Measurements from ENCODE around the gene HBD.
A peak's percentile ranks its signal among the peaks of the same experiment; 100 is the strongest.
"Not testable (repeated sequence)": the region's sequence is repeated elsewhere in the genome, so short reads cannot be mapped to it uniquely, and the experiment has no call there.

HBD gene

DNA sequence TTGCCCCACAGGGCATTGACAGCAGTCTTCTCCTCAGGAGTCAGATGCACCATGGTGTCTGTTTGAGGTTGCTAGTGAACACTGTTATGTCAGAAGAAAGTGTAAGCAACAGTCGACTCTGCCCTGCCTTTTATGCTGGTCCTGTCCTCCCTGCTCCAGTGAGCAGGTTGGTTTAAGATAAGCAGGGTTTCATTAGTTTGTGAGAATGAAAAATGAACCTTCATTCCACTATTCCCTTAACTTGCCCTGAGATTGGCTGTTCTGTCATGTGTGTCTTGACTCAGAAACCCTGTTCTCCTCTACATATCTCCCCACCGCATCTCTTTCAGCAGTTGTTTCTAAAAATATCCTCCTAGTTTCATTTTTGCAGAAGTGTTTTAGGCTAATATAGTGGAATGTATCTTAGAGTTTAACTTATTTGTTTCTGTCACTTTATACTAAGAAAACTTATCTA lies at the start of gene HBD:
Gene HBD, minus strand, starts transcription at position 103 of the 454 bp plus-strand sequence. Its CDS starts 50 bp downstream, at position 53.
- DNase-seq (ENCODE audit: low spot score) = peak; percentile 21

DNA sequence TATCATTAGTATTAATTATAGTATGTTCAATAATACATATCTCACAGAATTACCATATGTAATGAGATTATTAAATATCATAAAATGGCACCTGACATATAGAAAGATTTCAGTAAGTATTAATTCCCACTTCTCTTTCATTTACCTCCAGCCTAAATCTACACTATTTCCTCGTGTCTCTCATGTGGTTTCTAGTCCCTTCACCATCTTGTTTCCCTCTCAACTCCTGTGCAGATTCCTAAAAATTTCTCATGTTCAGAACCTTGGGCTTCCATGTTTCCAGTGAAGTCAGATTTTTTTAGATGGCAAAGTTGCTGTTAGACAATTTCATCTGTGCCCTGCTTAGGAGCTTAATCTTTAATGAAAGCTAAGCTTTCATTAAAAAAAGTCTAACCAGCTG lies 49.6 kb upstream of the HBD start:
- DNase-seq (ENCODE audit: low spot score) = no peak

DNA sequence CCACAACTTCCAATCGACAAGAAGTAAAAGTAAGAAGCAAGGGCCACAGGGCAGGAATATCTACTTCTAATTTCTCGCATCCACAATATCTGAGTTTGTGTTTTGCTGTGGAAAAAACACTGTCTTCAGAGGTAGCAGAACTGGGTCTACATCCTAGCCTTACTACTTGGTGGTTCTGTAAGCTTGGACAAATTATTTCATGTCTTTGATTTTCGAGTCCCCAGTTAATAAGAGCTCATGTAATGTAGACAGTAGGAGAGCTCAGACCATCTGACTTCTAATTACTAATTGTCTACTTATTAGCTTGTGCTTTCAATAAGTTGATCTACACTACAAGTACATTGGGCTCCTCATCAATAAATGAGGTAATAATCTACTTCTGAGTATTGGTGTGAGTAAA lies 48.8 kb upstream of the HBD start:
- no peak for DNase-seq (ENCODE audit: low spot score)

DNA sequence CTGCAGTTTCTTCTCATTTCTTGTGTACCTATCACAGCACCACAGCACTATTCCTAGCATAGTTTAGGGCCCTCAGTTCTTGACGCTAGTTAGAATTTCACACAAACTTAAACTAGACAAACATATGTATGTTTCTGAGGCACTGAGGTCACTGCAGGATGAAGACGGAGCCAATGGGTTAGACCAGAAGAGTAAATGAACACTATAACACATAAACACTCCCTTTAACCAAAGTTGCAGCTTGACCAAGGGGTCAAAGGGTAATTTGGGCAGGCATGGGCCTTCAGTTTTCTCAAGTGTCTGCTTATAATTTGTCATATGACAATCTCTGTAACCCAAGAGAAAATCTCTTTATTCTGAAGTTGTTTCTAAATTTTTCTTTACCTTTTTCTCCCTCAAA lies 48.3 kb upstream of the HBD start:
- no peak for DNase-seq (ENCODE audit: low spot score)

DNA sequence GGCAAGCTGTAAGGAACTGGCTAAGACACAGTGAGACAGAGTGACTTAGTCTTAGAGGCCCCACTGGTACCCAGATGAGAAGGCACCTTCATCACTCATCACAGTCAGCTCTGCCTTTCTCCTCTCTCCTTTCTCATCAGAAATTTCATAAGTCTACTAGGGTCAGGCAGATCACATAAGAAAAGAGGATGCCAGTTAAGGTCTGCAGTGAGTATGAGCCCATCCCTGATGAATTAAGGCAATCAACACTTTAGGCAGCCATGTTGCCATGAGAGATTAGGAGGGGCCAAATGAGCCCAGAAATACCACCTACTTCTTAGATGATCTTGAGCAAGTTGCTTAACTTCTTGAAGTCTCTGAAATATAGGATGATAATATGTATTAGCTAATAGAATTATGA lies 47.3 kb upstream of the HBD start:
- DNase-seq (ENCODE audit: low spot score) = no peak

DNA sequence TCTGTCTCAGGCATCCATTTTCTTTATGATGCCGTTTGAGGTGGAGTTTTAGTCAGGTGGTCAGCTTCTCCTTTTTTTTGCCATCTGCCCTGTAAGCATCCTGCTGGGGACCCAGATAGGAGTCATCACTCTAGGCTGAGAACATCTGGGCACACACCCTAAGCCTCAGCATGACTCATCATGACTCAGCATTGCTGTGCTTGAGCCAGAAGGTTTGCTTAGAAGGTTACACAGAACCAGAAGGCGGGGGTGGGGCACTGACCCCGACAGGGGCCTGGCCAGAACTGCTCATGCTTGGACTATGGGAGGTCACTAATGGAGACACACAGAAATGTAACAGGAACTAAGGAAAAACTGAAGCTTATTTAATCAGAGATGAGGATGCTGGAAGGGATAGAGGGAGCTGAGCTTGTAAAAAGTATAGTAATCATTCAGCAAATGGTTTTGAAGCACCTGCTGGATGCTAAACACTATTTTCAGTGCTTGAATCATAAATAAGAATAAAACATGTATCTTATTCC lies 46.4 kb upstream of the HBD start:
- peak; percentile 99 for DNase-seq (ENCODE audit: low spot score)

DNA sequence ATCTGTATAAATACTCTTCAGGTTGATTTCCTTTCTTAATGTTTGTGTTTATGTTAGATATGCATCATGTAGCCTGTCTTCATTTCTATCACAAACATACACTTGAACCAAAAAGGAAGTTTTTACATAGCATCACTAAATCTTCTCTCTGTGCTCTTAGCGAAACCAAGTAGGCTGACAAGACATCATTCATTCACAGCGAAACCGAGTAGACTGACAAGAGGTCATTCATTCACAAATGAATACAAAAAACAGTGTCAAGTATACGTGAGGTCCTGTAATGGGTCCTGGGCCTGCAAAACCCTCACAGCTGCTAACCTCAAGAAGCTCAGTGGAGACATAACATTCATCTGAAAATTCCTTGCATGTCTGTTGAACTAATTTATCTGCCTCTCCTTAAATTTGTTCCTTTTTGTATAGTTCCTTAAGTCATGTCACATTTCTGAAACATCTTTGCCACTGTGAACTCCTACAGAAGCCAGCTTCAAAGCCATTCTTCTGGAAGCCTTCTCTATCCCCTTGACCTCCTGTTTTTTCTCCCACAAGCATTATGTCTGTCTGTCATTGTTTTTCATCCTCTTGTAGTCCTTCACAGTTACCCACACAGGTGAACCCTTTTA lies 45.3 kb upstream of the HBD start:
- no peak for DNase-seq (ENCODE audit: low spot score)

DNA sequence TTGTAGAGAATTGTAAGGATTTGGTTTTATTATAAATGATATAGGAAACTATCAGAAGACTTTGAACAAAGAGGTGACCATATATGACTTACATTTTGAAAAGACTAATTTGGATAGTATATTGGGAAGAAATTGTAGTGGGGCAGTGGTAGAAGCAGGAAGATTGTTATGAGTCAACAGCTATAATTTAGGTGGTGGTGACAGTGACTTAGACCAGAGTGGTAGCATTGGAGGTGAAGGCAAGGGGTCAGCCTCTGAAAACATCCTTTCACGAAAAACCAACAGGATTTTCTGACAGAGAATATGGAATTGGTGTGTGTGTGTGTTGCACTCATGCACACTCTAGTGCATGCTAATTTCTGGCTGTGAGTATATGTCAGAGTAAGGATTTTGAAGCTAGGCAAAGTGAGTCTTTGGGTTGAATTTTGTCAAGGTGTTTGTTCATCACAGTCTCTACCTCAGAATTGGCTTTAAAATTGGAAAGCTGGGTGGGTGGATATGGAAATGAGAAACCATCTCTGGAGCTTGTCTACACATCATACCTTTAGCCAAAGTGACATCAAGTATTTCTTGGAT lies 43.6 kb upstream of the HBD start:
- no peak for DNase-seq (ENCODE audit: low spot score)

DNA sequence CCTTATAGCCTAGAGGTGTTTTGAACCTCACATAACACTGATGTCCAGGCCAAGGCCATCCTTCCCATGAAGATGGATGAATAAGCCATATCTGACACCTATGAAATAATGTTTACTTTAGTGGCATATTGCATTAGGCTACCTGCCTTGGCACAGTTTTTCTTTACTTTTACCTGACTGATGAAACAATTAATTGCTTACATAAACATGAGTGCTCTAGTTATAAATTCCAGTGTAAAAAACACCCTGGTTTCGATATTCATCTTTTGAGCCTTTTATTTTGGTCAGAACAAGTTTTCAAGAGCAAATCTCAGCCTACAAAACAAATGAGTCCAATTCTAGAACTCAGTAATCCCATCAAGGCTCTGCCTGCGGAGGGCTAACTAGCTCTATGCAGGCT lies 42.4 kb upstream of the HBD start:
- no peak for DNase-seq (ENCODE audit: low spot score)

DNA sequence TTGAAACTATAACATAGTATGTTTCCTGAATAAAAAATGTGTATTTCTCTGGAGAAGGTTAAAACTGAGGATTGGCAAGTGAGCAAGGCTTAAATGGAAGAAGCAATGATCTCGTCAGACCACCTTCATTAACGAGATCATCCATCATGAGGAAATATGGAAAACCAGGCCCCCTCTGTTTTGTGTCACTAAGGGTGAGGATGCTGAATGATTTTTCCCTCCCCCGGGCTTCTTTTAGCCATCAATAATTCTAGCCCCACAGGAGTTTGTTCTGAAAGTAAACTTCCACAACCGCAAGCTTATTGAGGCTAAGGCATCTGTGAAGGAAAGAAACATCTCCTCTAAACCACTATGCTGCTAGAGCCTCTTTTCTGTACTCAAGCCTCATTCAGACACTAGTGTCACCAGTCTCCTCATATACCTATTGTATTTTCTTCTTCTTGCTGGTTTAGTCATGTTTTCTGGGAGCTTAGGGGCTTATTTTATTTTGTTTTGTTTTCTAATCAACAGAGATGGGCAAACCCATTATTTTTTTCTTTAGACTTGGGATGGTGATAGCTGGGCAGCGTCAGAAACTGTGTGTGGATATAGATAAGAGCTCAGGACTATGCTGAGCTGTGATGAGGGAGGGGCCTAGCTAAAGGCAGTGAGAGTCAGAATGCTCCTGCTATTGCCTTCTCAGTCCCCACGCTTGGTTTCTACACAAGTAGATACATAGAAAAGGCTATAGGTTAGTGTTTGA lies 41.3 kb upstream of the HBD start:
- DNase-seq (ENCODE audit: low spot score) = no peak

DNA sequence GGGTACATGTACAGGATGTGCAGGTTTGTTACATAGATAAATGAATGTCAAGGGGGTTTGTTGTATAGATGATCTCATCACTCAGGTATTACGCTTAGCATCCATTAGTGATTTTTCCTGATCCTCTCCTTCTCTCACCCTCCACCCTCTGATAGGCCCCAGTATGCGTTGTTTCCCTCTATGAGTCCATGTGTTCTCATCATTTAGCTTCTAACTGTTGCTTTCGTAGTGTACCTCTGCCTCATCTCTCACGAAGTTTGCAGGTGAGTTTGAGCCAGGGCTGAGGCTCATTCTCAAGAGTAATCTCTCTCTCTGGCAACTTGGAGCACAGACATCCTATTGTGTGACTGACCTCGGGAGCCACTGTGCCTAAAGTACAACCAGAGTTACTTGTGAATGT lies 40.1 kb upstream of the HBD start:
- DNase-seq (ENCODE audit: low spot score) = no peak

DNA sequence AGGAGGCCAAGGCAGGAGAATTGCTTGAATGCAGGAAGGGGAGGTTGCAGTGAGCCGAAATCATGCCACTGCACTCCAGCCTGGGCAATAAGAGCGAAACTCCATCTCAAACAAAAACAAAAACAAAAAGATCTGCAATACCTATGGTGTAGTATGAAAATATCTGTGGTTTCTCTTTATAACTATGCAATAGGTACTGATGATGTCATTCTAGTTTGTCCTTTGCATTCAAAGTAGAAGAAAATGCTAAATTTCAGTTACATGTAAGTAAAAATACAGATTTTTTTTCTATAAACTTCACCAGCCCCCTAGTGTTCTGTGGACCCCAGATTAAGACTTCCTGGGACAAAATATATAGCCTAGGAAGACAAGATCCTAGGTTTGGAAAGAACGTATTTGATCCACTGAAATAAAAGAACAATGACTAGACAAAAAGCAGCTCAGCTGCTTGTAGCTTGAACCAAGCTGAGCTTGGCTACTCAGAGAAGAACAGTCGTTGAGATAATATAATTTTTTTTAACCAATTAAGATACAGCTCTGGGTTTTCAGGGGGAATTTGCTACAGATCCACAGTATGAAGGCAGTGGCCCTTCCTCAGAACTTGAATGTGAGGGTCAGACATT lies 38.2 kb upstream of the HBD start:
- no peak for DNase-seq (ENCODE audit: low spot score)

DNA sequence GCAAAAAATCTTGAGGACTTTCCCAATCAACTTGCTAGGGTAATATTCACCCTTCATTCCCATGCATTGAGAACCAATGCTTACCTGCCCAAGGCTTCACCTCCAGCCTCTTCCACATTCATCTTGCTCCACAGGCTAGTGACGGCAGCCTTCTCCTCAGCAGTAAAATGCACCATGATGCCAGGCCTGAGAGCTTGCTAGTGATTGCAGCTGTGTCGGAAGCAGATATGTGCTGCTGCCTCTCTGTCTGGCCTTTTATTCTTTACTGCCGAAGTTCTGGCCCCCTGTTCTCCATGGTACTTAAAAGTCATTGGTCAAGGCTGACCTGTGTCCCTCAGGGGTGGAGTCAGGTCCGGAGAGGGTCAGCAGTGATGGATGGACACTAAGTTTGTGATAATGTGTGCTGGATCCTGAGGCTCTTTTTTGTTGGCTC lies 35.4 kb upstream of the HBD start, which contains the start of gene HBE1:
Gene HBE1, minus strand, starts transcription at position 231 of the 433 bp plus-strand sequence. Its CDS starts 55 bp downstream, at position 176.
- DNase-seq (ENCODE audit: low spot score) = no peak

DNA sequence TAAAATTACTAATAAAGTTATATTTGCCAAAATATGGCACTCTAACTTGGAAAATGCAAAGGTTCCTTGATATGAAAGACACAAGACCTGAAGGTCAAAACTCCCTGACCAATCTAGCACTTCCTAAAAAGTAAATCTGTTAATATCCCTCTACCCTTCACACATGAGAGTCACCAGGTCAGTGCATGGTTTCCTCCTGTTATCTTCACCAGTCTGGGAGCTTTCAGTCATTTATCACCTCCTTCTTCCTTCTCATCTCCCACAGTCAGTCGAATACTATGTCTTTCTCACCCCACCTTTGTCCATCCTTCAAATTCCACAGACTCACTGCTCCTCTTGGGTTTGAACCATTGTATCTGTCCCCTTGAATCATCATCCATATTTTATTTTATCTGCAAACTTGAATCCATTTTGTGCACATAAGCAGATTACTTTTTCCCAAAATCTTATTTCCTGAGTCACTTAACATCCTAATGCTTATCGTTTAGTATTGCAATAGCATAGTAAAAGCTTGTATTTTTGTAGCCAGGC lies 32.8 kb upstream of the HBD start:
- no peak for DNase-seq (ENCODE audit: low spot score)

DNA sequence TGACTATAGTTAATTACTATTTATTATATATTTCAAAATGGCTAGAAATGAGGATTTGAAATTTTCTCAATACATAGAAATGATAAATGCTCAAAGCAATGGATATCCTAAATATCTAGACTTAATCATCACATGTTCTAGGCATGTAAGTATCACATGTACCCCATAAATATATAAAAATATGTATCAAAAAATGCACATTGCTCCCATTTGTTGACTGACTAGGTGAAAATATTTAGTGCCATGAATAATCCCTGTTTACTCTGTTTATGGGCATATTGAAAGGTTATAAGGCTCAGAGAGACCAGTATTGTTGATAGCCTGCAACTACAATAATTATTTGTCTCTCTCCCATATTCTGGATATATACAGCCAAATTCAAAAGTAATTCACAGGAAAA lies 32.3 kb upstream of the HBD start:
- DNase-seq (ENCODE audit: low spot score) = no peak

DNA sequence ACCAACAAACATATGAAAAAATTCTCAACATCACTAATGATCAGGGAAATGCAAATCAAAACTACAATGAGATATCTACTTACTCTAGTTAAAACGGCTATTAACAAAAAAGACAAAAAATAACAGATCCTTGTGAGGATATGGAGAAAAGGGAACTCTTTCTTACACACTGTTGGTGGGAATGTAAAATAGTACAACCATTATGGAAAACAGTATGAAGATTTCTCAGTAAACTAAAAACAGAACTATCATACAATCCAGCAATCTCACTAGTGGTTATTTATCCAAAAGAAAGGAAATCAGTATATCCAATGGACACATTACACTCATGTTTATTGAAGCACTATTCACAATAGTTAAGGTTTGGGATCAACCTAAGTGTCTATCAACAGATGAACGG lies 31.5 kb upstream of the HBD start:
- no peak for DNase-seq (ENCODE audit: low spot score)

DNA sequence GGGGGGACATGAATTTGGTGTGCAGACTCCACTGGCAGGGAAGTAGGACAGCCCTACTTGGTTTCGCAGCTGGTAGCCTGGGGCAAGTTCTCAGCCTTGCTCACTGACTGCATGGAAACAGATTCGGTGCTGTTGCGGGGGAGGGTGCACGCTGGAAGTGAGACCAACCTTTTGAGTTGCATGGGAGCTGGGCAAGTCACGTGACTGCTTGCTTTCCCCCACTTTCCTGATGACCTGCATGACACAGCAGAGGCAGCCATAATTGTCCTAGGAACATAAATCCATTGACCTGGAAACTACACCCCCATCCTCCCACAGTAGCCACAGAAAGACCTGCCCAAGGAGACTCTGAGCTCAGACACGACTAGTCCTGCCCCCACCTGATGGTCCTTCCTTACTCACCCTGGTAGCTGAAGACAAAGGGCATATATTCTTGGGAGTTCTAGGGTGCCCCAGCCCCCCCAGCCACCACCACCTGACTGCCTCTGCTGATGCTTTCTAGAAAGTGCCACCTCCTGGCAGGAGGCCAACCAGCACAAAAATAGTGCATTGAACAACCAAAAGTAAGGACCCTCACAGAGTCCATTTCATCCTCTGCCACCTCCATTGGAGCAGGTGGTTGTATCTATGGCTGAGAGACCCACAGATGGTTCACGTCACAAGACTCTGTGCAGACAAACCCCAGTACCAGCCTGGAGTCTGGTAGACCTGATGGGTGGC lies 24.4 kb upstream of the HBD start:
- DNase-seq (ENCODE audit: low spot score) = no peak

DNA sequence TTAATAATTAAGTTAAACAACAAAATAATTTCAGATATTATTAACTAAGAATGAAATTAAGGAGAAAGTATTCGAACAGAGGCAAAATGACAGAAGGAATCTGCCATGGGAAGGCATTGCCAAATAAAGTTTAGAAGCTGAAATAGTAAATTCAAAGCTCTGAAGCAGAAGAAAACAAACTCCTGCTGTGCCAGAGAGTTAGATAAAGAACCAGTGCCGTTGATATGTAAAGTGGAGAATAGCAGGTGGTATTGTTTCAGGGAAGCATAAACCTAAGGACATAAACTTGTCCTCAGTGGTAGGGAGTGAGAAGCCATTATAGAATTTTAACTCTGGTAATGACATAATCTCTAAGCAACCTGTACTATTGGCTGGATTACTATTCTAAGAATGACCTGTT lies 23.0 kb upstream of the HBD start:
- DNase-seq (ENCODE audit: low spot score) = no peak

DNA sequence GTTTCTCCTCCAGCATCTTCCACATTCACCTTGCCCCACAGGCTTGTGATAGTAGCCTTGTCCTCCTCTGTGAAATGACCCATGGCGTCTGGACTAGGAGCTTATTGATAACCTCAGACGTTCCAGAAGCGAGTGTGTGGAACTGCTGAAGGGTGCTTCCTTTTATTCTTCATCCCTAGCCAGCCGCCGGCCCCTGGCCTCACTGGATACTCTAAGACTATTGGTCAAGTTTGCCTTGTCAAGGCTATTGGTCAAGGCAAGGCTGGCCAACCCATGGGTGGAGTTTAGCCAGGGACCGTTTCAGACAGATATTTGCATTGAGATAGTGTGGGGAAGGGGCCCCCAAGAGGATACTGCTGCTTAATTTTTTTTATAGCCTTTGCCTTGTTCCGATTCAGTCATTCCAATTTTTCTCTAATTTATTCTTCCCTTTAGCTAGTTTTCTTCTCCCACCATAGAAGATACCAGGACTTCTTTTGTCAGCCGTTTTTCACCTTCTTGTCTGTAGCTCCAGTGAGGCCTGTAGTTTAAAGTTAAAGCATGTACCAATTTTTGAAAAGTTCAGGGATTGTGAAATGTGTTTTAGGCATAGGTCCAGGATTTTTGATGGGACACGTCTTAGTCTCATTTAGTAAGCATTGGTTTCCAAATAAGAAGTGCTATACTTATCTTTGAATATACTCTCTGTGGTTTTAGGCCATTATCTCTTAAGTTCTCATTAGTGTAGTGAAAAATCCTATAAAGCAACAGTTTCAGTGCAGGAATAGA lies 20.5 kb upstream of the HBD start, which contains the start of gene HBG2:
Gene HBG2, minus strand, starts transcription at position 136 of the 768 bp plus-strand sequence. Its CDS starts 53 bp downstream, at position 83.
- DNase-seq (ENCODE audit: low spot score) = not testable (repeated sequence)

DNA sequence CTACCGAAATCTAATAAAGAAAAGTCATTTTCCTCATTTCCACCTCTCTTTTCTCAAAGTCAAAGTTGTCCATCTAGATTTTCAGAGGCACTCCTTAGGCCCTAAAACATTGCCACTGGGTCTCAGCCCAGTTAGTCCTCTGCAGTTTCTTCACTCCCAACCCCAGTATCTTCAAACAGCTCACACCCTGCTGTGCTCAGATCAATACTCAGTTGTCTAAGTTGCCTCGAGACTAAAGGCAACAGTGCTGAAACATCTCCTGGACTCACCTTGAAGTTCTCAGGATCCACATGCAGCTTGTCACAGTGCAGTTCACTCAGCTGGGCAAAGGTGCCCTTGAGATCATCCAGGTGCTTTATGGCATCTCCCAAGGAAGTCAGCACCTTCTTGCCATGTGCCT lies 19.7 kb upstream of the HBD start:
- not testable (repeated sequence) for DNase-seq (ENCODE audit: low spot score)

DNA sequence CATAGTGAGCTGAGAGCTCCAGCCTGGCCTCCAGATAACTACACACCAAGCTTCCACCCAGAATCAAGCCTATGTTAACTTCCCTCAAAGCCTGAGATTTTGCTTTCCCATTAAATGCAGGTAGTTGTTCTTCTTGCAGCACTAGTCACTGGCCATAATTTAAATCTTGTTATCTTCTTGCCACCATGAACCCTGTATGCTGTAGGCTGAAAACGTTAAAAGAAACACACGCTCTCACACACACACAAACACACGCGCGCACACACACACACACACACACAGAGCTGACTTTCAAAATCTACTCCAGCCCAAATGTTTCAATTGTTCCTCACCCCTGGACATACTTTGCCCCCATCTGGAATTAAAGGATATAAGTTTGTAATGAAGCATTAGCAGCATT lies 19.2 kb upstream of the HBD start:
- not testable (repeated sequence) for DNase-seq (ENCODE audit: low spot score)
